GM23248 (cell line): ENCODE data around the gene ADRM1. TPM values are rescaled to one million over a fixed set of nuclear protein-coding genes. Genes with fewer than 3 reads are reported as not detected.
A peak's percentile ranks its signal among the peaks of the same experiment; 100 is the strongest.

Source experiments
- DNase-seq: peaks from one replicate; pipeline ENCODE4 v3.0.0-alpha.2; 2015
- H2AFZ ChIP-seq: fragments of 200-600 bp; sonication (generic); 2 replicates; pipeline ENCODE4 v1.6.1; 2016; ENCODE audit warnings: antibody characterized with exemption
- H3F3A ChIP-seq: fragments of 200-600 bp; sonication (generic); 2 replicates; pipeline ENCODE4 v1.6.1; 2016; ENCODE audit warnings: mild to moderate bottlenecking, antibody characterized with exemption, mixed run types; ENCODE audit not compliant: insufficient read depth
- H3K27ac ChIP-seq: fragments of 200-600 bp; sonication (generic); 2 replicates; pipeline ENCODE4 v1.5.1; 2016; ENCODE audit warnings: mild to moderate bottlenecking
- H3K27me3 ChIP-seq: fragments of 200-600 bp; sonication (generic); replicated peaks from 2 replicates; pipeline ENCODE4 v1.6.1; 2016; ENCODE audit warnings: mild to moderate bottlenecking; ENCODE audit not compliant: insufficient read depth
- H3K36me3 ChIP-seq: fragments of 200-600 bp; sonication (generic); 2 replicates; pipeline ENCODE4 v1.6.1; 2016; ENCODE audit warnings: low read depth, mild to moderate bottlenecking
- H3K4me1 ChIP-seq: fragments of 200-600 bp; sonication (generic); 2 replicates; pipeline ENCODE4 v1.6.1; 2016; ENCODE audit warnings: mild to moderate bottlenecking; ENCODE audit not compliant: insufficient read depth
- H3K4me2 ChIP-seq: fragments of 200-600 bp; sonication (generic); one replicate; pipeline ENCODE4 v1.6.1; 2016; ENCODE audit warnings: mild to moderate bottlenecking; ENCODE audit not compliant: unreplicated experiment
- H3K4me3 ChIP-seq: fragments of 200-600 bp; sonication (generic); 2 replicates; pipeline ENCODE4 v1.5.1; 2016; ENCODE audit warnings: mild to moderate bottlenecking
- H3K79me2 ChIP-seq: fragments of 200-600 bp; sonication (generic); 2 replicates; pipeline ENCODE4 v1.6.1; 2016; ENCODE audit warnings: mild to moderate bottlenecking; ENCODE audit not compliant: insufficient read depth
- H3K9ac ChIP-seq: fragments of 200-600 bp; sonication (generic); 2 replicates; pipeline ENCODE4 v1.6.1; 2016; ENCODE audit warnings: mild to moderate bottlenecking
- H3K9me2 ChIP-seq: fragments of 200-600 bp; sonication (generic); 2 replicates; pipeline ENCODE4 v1.6.1; 2016; ENCODE audit warnings: mixed run types, mild to moderate bottlenecking, moderate library complexity; ENCODE audit not compliant: insufficient read depth
- H3K9me3 ChIP-seq: fragments of 200-600 bp; sonication (generic); one replicate; pipeline ENCODE4 v1.6.1; 2017; ENCODE audit warnings: low read depth
- H4K20me1 ChIP-seq: fragments of 200-600 bp; sonication (generic); 2 replicates; pipeline ENCODE4 v1.6.0; 2016; ENCODE audit not compliant: insufficient read depth
- EZH2 ChIP-seq: fragments of 200-600 bp; sonication (generic); IDR thresholded peaks from 2 replicates; pipeline ENCODE4 v1.6.1; 2018; ENCODE audit warnings: antibody characterized with exemption, mild to moderate bottlenecking; ENCODE audit not compliant: insufficient read depth, poor library complexity, severe bottlenecking
- EZH2phosphoT487 ChIP-seq: fragments of 200-600 bp; sonication (generic); IDR thresholded peaks from 2 replicates; pipeline ENCODE4 v1.6.1; 2018; ENCODE audit warnings: antibody characterized with exemption, moderate library complexity, mild to moderate bottlenecking, low read depth; ENCODE audit not compliant: insufficient read depth
- WGBS, 2 experiments: methylation state at CpG; one replicate each; pipeline ENCODE4 v1.1.6; 2015 to 2017; ENCODE audit warnings: low lambda C conversion rate in 2 of 2, low coverage in 1 of 2; ENCODE audit errors: missing lambda C conversion rate in 2 of 2; 5-methylcytosine and 5-hydroxymethylcytosine counted together
- in situ Hi-C: fragments of 300-500 bp; cut with MboI; formaldehyde crosslinking; loops from 2 replicates; pipeline ENCODE4 v1.15.0; 2020
- microRNA-seq: library from miRNA; unstranded; fragments of <30 nt; microRNA quantifications from one replicate; pipeline ENCODE4, GENCODE V29; 2016; ENCODE audit warnings: borderline number of aligned reads
- polyA plus RNA-seq: library from polyadenylated mRNA; unstranded; fragments of >200 nt; fragmentation: Nextera tagmentation; extraction: Ambion mirVana; gene quantifications from 2 replicates; pipeline ENCODE4 v1.2.1, GENCODE V29; 2016
- total RNA-seq: library from RNA; depleted of rRNA; stranded (reverse); fragments of >200 nt; shearing (Covaris generic); gene quantifications from 2 replicates; pipeline ENCODE4 v1.2.3, GENCODE V29; 2014; rRNA removed

Gene ADRM1
- total and polyA plus RNA-seq, 2 experiments from 2014 or later, result 138 to 162 TPM

DNA sequence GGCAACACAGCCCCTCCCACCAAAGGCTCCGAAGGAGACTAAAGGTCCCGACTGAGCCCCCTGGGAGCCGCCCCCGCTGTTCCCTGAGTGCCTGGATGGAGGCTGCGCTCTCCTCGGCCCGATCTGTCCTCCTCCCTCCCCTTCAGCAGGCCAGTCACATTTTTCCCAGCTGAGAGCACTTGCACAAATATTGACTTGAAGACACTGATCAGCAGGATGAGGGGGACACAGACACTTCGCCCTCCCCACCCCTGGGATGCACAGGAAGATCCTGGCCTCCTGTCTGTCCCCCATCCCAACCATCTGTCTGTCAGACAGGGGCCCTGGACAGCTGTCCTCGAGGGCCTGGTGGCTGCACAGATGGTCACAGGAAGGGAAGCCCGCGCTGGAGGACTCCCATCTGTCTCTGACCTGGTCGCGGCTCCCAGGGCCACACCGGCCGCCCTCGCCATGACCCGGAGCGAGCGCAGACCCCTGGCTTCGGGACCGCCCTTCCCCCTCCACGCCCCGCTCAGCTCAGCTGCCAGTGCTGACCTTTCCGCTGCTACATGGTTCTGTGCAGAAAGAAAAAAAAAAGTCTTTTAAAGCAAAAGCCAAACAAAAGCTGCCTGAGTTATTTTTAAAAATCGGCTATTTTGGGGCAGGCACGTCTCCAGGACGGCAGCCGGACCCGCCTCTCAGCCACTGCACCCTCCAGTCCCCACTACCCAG, 53.2 kb downstream of the ADRM1 start:
- peak; percentile 46 for DNase-seq
- Histone ChIP-seq H3K79me2 (no peaks in the 10 kb centered on the region), H3K27me3 (no peaks in the 10 kb centered on the region), H2AFZ (peak overlapping the region; percentile 13; the same call in 1 of the 2 replicates), H3K9me2 (no peaks in the 10 kb centered on the region), H3K4me2 (no peak overlapping the region), H3K9ac (no peak overlapping the region), H4K20me1 (no peaks in the 10 kb centered on the region), H3K36me3 (no peaks in the 10 kb centered on the region), H3K9me3 (no peaks in the 10 kb centered on the region), H3K4me1 (peaks cover 33% of the 10 kb centered on the region), H3F3A (no peaks in the 10 kb centered on the region), H3K27ac (no peak overlapping the region), H3K4me3 (no peak overlapping the region)
- no peak for TF ChIP-seq EZH2phosphoT487
- 19% methylated on average over 28 to 29 of the region's 29 CpGs for WGBS, 2 experiments
- in situ Hi-C loops, result no loop called here

DNA sequence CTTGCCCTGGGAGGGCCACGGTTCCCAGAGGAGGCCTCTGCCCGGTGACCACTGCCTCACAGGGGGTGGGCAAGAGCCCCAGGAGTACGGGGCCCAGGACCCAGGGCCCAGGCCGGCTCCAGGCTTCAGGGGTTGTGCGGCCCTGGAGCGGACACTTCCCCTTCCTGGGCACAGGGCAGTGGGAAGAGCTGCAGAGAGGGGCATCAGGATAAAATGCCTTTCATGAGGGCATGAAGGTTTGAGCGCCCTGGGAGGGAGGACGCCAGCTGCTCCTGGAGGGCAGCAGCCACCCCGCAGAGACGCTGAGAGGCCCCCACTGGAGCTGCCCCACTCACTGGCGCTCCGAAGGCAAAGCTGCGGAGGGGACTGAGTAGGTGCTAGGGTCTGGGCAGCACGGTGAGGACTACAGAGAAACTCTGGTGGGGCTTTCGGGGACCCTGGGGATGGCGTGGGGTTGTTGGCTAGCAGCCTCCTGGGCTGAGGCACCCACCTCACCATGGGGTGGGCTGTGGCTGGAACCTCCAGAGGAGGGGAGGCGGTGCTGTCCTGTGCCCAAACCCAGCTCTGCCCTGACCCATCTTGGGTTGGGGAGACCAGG, 53.9 kb downstream of the ADRM1 start:
- no peaks in the 10 kb centered on the region for H3K36me3 ChIP-seq
- H3K4me1 ChIP-seq, result peaks cover 33% of the 10 kb centered on the region
- H3K79me2 ChIP-seq, result no peaks in the 10 kb centered on the region
- no peaks in the 10 kb centered on the region for H3F3A ChIP-seq
- in situ Hi-C loops, result no loop called here
- H3K9ac ChIP-seq, result no peak overlapping the region
- no peaks in the 10 kb centered on the region for H4K20me1 ChIP-seq
- H3K9me3 ChIP-seq, result no peaks in the 10 kb centered on the region
- DNase-seq, result no peak
- no peak for TF ChIP-seq EZH2phosphoT487
- no peak for TF ChIP-seq EZH2
- H2AFZ ChIP-seq, result no peak overlapping the region
- no peak overlapping the region for H3K27ac ChIP-seq
- no peak overlapping the region for H3K4me3 ChIP-seq
- H3K27me3 ChIP-seq, result no peaks in the 10 kb centered on the region
- no peaks in the 10 kb centered on the region for H3K9me2 ChIP-seq
- H3K4me2 ChIP-seq, result peak overlapping the region; percentile 14
- 45 to 52% methylated on average over 16 to 17 of the region's 17 CpGs for WGBS, 2 experiments

DNA sequence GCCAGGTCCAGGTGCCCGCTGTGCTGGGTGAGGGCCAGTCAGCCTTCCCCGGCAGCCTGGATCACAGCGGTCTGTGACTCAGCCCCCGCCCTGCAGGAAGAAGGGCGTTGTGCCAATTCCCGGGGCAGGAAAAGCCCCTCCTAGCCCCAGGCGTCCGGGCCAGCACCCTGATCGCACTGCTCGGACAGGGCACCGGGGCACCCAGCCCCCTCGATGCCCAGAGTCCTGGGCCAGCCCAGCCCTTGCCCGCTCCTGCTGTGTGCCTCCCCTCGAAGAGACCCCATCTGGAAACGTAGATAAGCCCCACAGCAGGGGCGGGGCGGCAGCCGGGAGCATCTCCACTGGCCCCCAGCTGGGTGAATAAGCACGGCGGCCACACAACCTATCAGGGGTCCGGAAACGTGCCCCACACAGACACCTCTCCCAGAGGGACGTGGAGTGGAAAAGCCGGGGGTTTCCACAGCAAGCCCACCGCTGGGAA, 54.4 kb downstream of the ADRM1 start:
- H3K9ac ChIP-seq, result no peak overlapping the region
- TF ChIP-seq EZH2 (no peak), EZH2phosphoT487 (no peak)
- no peaks in the 10 kb centered on the region for H3F3A ChIP-seq
- H3K4me3 ChIP-seq, result no peak overlapping the region; the same call in 1 of the 2 replicates
- H3K36me3 ChIP-seq, result no peaks in the 10 kb centered on the region
- H3K27me3 ChIP-seq, result no peaks in the 10 kb centered on the region
- peak; percentile 90 for DNase-seq
- H3K79me2 ChIP-seq, result no peaks in the 10 kb centered on the region
- in situ Hi-C loops, result no loop called here
- peaks cover 33% of the 10 kb centered on the region for H3K4me1 ChIP-seq
- H3K4me2 ChIP-seq, result peak overlapping the region; percentile 14
- H3K9me2 ChIP-seq, result no peaks in the 10 kb centered on the region
- no peak overlapping the region for H2AFZ ChIP-seq
- H4K20me1 ChIP-seq, result no peaks in the 10 kb centered on the region
- whole genome bisulfite sequencing, 2 experiments, result 22 to 24% methylated on average over 21 to 23 of the region's 25 CpGs
- H3K27ac ChIP-seq, result no peak overlapping the region
- no peaks in the 10 kb centered on the region for H3K9me3 ChIP-seq

DNA sequence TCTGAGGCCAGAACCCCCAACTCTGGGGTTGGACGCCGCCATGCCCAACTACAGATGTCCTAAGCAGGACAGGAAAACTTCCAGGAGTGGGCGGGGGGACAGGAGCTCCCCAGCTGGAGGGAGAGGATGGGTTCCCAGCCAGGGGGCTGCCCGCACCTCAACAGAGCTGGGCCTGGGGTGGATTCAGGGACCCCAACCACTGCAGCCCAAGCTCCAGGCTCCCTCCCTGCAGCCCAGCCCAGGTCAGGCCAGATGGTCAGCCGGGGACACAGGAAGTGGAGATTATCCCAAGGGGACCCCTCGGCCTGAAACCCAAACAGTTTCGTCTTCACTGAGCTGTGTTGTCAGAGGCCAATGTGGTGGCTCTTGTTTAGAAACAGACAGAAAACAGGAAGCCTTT, 54.9 kb downstream of the ADRM1 start:
- no peak overlapping the region for H3K4me3 ChIP-seq
- H3K36me3 ChIP-seq, result no peaks in the 10 kb centered on the region
- no peaks in the 10 kb centered on the region for H3K9me2 ChIP-seq
- H3K4me2 ChIP-seq, result no peak overlapping the region
- 28 to 30% methylated on average over 7 of the region's 7 CpGs for WGBS, 2 experiments
- no peak overlapping the region for H3K27ac ChIP-seq
- H3K4me1 ChIP-seq, result peaks cover 33% of the 10 kb centered on the region
- no peaks in the 10 kb centered on the region for H3K79me2 ChIP-seq
- no peak overlapping the region for H3K9ac ChIP-seq
- no peaks in the 10 kb centered on the region for H3F3A ChIP-seq
- no peak overlapping the region for H2AFZ ChIP-seq
- no peaks in the 10 kb centered on the region for H3K9me3 ChIP-seq
- no peak for DNase-seq
- no peaks in the 10 kb centered on the region for H4K20me1 ChIP-seq
- no peak for TF ChIP-seq EZH2
- no peak for TF ChIP-seq EZH2phosphoT487
- in situ Hi-C loops, result no loop called here
- no peaks in the 10 kb centered on the region for H3K27me3 ChIP-seq

Small RNAs within 50 kb of the gene (microRNA-seq; reads per million reads assigned to microRNA genes)
- not detected for gene MIR4758

Other genes with a start within 250 kb of the ADRM1 start
- 2.9 and 4.2 TPM in 2 replicates for gene TAF4, start 237.1 kb upstream of the ADRM1 start, total RNA-seq
- 0.80 and 1.4 TPM in 2 replicates for gene TAF4, start 237.1 kb upstream of the ADRM1 start, polyA plus RNA-seq
- 28.0 and 30.0 TPM in 2 replicates for gene LSM14B, start 180.5 kb upstream of the ADRM1 start, total RNA-seq
- 1.0 and 1.3 TPM in 2 replicates for gene LSM14B, start 180.5 kb upstream of the ADRM1 start, polyA plus RNA-seq
- gene PSMA7, start 159.6 kb upstream of the ADRM1 start, total RNA-seq, result 268 and 308 TPM in 2 replicates
- gene PSMA7, start 159.6 kb upstream of the ADRM1 start, polyA plus RNA-seq, result 488 and 493 TPM in 2 replicates
- gene SS18L1, start 159.2 kb upstream of the ADRM1 start, total RNA-seq, result 7.5 and 8.8 TPM in 2 replicates
- gene SS18L1, start 159.2 kb upstream of the ADRM1 start, polyA plus RNA-seq, result 1.5 and 2.3 TPM in 2 replicates
- 20.2 and 30.5 TPM in 2 replicates for gene MTG2, start 120.0 kb upstream of the ADRM1 start, total RNA-seq
- 17.3 and 17.5 TPM in 2 replicates for gene MTG2, start 120.0 kb upstream of the ADRM1 start, polyA plus RNA-seq
- not detected in 2 replicates for gene HRH3, start 82.7 kb upstream of the ADRM1 start, total RNA-seq
- gene HRH3, start 82.7 kb upstream of the ADRM1 start, polyA plus RNA-seq, result not detected in 2 replicates
- gene OSBPL2, start 64.5 kb upstream of the ADRM1 start, total RNA-seq, result 22.4 and 27.9 TPM in 2 replicates
- 22.2 and 24.8 TPM in 2 replicates for gene OSBPL2, start 64.5 kb upstream of the ADRM1 start, polyA plus RNA-seq
- 4.5 and 13.9 TPM in 2 replicates for gene LAMA5, start 64.3 kb downstream of the ADRM1 start, total RNA-seq
- gene LAMA5, start 64.3 kb downstream of the ADRM1 start, polyA plus RNA-seq, result 4.3 and 6.0 TPM in 2 replicates
- gene RPS21, start 84.1 kb downstream of the ADRM1 start, total RNA-seq, result 1,039 and 1,622 TPM in 2 replicates
- gene RPS21, start 84.1 kb downstream of the ADRM1 start, polyA plus RNA-seq, result 566 and 639 TPM in 2 replicates
- gene CABLES2, start 104.3 kb downstream of the ADRM1 start, total RNA-seq, result 3.0 and 7.3 TPM in 2 replicates
- gene CABLES2, start 104.3 kb downstream of the ADRM1 start, polyA plus RNA-seq, result 0.66 and 0.82 TPM in 2 replicates
- not detected in 2 replicates for gene RBBP8NL, start 124.5 kb downstream of the ADRM1 start, total RNA-seq
- gene RBBP8NL, start 124.5 kb downstream of the ADRM1 start, polyA plus RNA-seq, result not detected in 2 replicates
- gene GATA5, start 173.0 kb downstream of the ADRM1 start, total RNA-seq, result not detected in 2 replicates
- not detected in 2 replicates for gene GATA5, start 173.0 kb downstream of the ADRM1 start, polyA plus RNA-seq